Esophagus muscularis mucosa (tissue), 4 donors: ENCODE results near the gene MRPL28. TPM values are rescaled to one million over a fixed set of nuclear protein-coding genes. Genes with fewer than 3 reads are reported as not detected.
"Not testable (repeated sequence)": the region's sequence is repeated elsewhere in the genome, so short reads cannot be mapped to it uniquely, and the experiment has no call there.

ENCODE experiments used
- DNase-seq: peaks from one replicate; pipeline ENCODE4 v3.0.0-alpha.2; 2017; ENCODE audit errors: extremely low spot score
- H3K27ac ChIP-seq, 4 donors: fragments of 200-600 bp; sonication (generic); replicated peaks in 1 of 4; 1 replicate in 3 of 4; 2 replicates in 1 of 4; pipeline ENCODE4 v1.5.1; 2016 to 2019; ENCODE audit warnings: mild to moderate bottlenecking in 1 of 4
- H3K27me3 ChIP-seq, 4 donors: fragments of 200-600 bp; sonication (generic); one replicate each; pipeline versions ENCODE4 v1.5.1 to v1.6.0; 2016 to 2019
- H3K36me3 ChIP-seq, 4 donors: fragments of 200-600 bp; sonication (generic); one replicate each; pipeline ENCODE4 v1.5.1; 2016 to 2019
- H3K4me1 ChIP-seq, 4 donors: fragments of 200-600 bp; sonication (generic); one replicate each; pipeline ENCODE4 v1.5.1; 2016 to 2019
- H3K4me3 ChIP-seq, 4 donors: fragments of 200-600 bp; sonication (generic); 1 replicate in 2 of 4; 2 replicates in 2 of 4; pipeline ENCODE4 v1.5.1; 2016 to 2019; ENCODE audit warnings: mild to moderate bottlenecking in 4 of 4, moderate library complexity in 1 of 4
- H3K9me3 ChIP-seq, 4 donors: fragments of 200-600 bp; sonication (generic); 1 replicate in 3 of 4; 2 replicates in 1 of 4; pipeline ENCODE4 v1.5.1; 2016 to 2019
- CTCF ChIP-seq, 3 experiments: fragments of 200-600 bp in 2 of 3; fragments of 450-650 bp in 1 of 3; sonication (generic) in 2 of 3; IDR thresholded peaks; one replicate each; pipeline ENCODE4 v1.5.1; 2017 to 2019; ENCODE audit warnings: antibody characterized with exemption in 3 of 3, mild to moderate bottlenecking in 2 of 3, moderate library complexity in 1 of 3
- EP300 ChIP-seq: sonication (generic); formaldehyde crosslinking; IDR thresholded peaks from one replicate; pipeline ENCODE4 v1.6.1; 2017; ENCODE audit warnings: antibody characterized with exemption
- POLR2A ChIP-seq: fragments of 450-650 bp; IDR thresholded peaks from one replicate; pipeline ENCODE4 v1.6.1; 2017; ENCODE audit warnings: antibody characterized with exemption, moderate library complexity, mild to moderate bottlenecking, low read depth
- POLR2AphosphoS5 ChIP-seq, 2 donors: sonication (generic); formaldehyde crosslinking; IDR thresholded peaks; one replicate each; pipeline ENCODE4 v1.6.1; 2017; ENCODE audit warnings: antibody characterized with exemption in 2 of 2
- WGBS: methylation state at CpG from one replicate; pipeline ENCODE4 v1.1.5; 2018; 5-methylcytosine and 5-hydroxymethylcytosine counted together
- intact Hi-C: fragments of 100-400 bp; cut with DNase I; formaldehyde crosslinking; loops from one replicate; pipeline ENCODE4 v1.15.1; 2023
- total RNA-seq, 4 donors: library from RNA; depleted of rRNA; stranded (reverse); fragments of >200 nt; gene quantifications; one replicate each; pipeline versions ENCODE4 v1.1.0 to v1.2.1, GENCODE V29; 2016

Gene MRPL28
- total RNA-seq, 4 donors from 2014 or later, result 53.6 to 93.8 (median 69.5) TPM

GRCh38 chr16:333406-334094 lies 36.8 kb downstream of the MRPL28 start:
- H3K4me1 ChIP-seq, result peaks cover 0 to 60% (median 19%) of the 10 kb centered on the region in 4 donors
- H3K4me3 ChIP-seq, result no peak overlapping the region
- no peaks in the 10 kb centered on the region for H3K9me3 ChIP-seq
- no peaks in the 10 kb centered on the region for H3K27me3 ChIP-seq
- DNase-seq, result no peak
- intact Hi-C loops, result no loop called here
- WGBS, result 75% methylated on average over 5 of the region's 6 CpGs
- H3K27ac ChIP-seq, result no peak overlapping the region
- TF ChIP-seq POLR2AphosphoS5 (IDR thresholded peaks at IDR 0.05) (no peak), EP300 (no peak), POLR2A (no peak), CTCF (IDR thresholded peaks at IDR 0.05) (no peak)
- H3K36me3 ChIP-seq, result peaks cover 0 to 3% (median 0%) of the 10 kb centered on the region in 4 donors

- 47% methylated on average over 6 of the region's 6 CpGs for WGBS
- H3K9me3 ChIP-seq, intact Hi-C loops, H3K27me3 ChIP-seq, H3K36me3 ChIP-seq, H3K27ac ChIP-seq, DNase-seq, H3K4me3 ChIP-seq: not testable (repeated sequence)
- H3K4me1 ChIP-seq, result peaks cover 15 to 63% (median 39%) of the 10 kb centered on the region in 4 donors
Measured at GRCh38 chr16:331181-331814, 39.0 kb downstream of the MRPL28 start.

GRCh38 chr16:330741-331140 lies 39.6 kb downstream of the MRPL28 start:
- Histone ChIP-seq H3K27me3 (no peaks in the 10 kb centered on the region), H3K9me3 (no peaks in the 10 kb centered on the region), H3K4me3 (no peak overlapping the region), H3K36me3 (peaks cover 0 to under 1% (median 0%) of the 10 kb centered on the region in 4 donors), H3K27ac (no peak overlapping the region), H3K4me1 (peaks cover 15 to 61% (median 39%) of the 10 kb centered on the region in 4 donors)
- DNase-seq, result no peak
- WGBS, result 87% methylated on average over 2 of the region's 2 CpGs
- TF ChIP-seq POLR2A (no peak), POLR2AphosphoS5 (IDR thresholded peaks at IDR 0.05) (no peak), EP300 (no peak), CTCF (IDR thresholded peaks at IDR 0.05) (no peak)
- intact Hi-C loops, result no loop called here

- H3K4me1 ChIP-seq, result peaks cover 27 to 68% (median 41%) of the 10 kb centered on the region in 4 donors
- WGBS, result 71% methylated on average over 9 of the region's 28 CpGs
- peak overlapping the region in 2 of 4 donors; percentile 11 to 13 for H3K27ac ChIP-seq
- H3K36me3 ChIP-seq, result peaks cover 0 to 9% (median 3%) of the 10 kb centered on the region in 4 donors
- no peak for DNase-seq
- no peaks in the 10 kb centered on the region for H3K9me3 ChIP-seq
- no peaks in the 10 kb centered on the region for H3K27me3 ChIP-seq
- peak overlapping the region in 2 of 4 donors; percentile 18 to 21 for H3K4me3 ChIP-seq
- no peak for TF ChIP-seq POLR2AphosphoS5 (IDR thresholded peaks at IDR 0.05)
- TF ChIP-seq POLR2A, result no peak
- TF ChIP-seq CTCF (IDR thresholded peaks at IDR 0.05), result no peak
- no peak for TF ChIP-seq EP300
- intact Hi-C loops, result no loop called here
Measured at GRCh38 chr16:325375-326145, 44.8 kb downstream of the MRPL28 start.
